Tibial artery (tissue), 4 donors: ENCODE measurements around the gene UBE2F.

Experiments
- DNase-seq, 2 donors: peaks; one replicate each; pipeline ENCODE4 v3.0.0-alpha.2; 2019
- H3K27ac ChIP-seq, 2 donors: fragments of 200-600 bp; sonication (generic) in 1 of 2; 1 replicate in 1 of 2; 2 replicates in 1 of 2; pipeline ENCODE4 v1.5.1; 2018 to 2019; ENCODE audit warnings: mild to moderate bottlenecking in 1 of 2
- H3K27me3 ChIP-seq, 2 donors: fragments of 200-600 bp; sonication (generic) in 1 of 2; one replicate each; pipeline versions ENCODE4 v1.5.1 to v1.6.0; 2016 to 2019
- H3K36me3 ChIP-seq, 3 donors: fragments of 200-600 bp; sonication (generic) in 2 of 3; one replicate each; pipeline ENCODE4 v1.5.1; 2016 to 2019; ENCODE audit warnings: mild to moderate bottlenecking in 2 of 3
- H3K4me1 ChIP-seq, 4 donors: fragments of 200-600 bp; sonication (generic) in 2 of 4; 1 replicate in 3 of 4; 2 replicates in 1 of 4; pipeline ENCODE4 v1.5.1; 2016 to 2019
- H3K4me3 ChIP-seq, 2 donors: fragments of 200-600 bp; sonication (generic) in 1 of 2; 1 replicate in 1 of 2; 2 replicates in 1 of 2; pipeline ENCODE4 v1.5.1; 2018 to 2019; ENCODE audit warnings: mild to moderate bottlenecking in 2 of 2
- H3K9me3 ChIP-seq, 3 donors: fragments of 200-600 bp; sonication (generic) in 1 of 3; one replicate each; pipeline ENCODE4 v1.5.1; 2016 to 2019
- CTCF ChIP-seq, 2 experiments: fragments of 200-600 bp in 1 of 2; fragments of 450-650 bp in 1 of 2; IDR thresholded peaks; one replicate each; pipeline ENCODE4 v1.5.1; 2017 to 2019; ENCODE audit warnings: antibody characterized with exemption in 2 of 2, mild to moderate bottlenecking in 1 of 2, moderate library complexity in 1 of 2
- intact Hi-C: fragments of 100-400 bp; cut with DNase I; formaldehyde crosslinking; loops from one replicate; pipeline ENCODE4 v1.15.0; 2023; ENCODE audit warnings: low total_unique reads

UBE2F gene

DNA sequence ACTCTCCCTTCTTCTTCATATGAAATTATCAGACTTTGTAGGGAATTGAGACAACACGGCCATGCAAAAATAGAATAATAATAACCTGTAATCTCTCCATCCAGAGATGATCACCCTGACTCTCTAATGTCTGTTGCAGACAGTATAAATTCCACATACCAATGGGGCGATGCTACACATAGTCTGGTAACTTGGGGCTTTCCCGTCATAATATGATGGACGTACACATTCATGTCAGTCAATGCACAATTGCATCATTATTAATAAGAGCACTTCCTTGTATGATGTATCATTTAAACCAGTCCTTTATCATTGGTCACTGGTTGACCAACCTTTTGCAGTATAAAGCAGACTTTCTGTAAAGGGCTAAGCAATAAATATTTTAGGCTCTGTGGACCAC is 54.5 kb downstream of the UBE2F start:
- H3K27ac ChIP-seq: no peak overlapping the region
- H3K4me1 ChIP-seq: no peaks in the 10 kb centered on the region
- no peak overlapping the region for H3K4me3 ChIP-seq
- DNase-seq: no peak
- intact Hi-C loops: no loop called here
- H3K9me3 ChIP-seq: no peaks in the 10 kb centered on the region
- no peak for TF ChIP-seq CTCF (IDR thresholded peaks at IDR 0.05)
- H3K27me3 ChIP-seq: no peaks in the 10 kb centered on the region
- peaks cover 0 to 34% (median 21%) of the 10 kb centered on the region in 3 donors for H3K36me3 ChIP-seq

GRCh38 chr2:238022594-238023157 is 55.9 kb downstream of the UBE2F start:
- no peak for TF ChIP-seq CTCF (IDR thresholded peaks at IDR 0.05)
- H3K4me1 ChIP-seq: no peaks in the 10 kb centered on the region
- intact Hi-C loops: no loop called here
- H3K27ac ChIP-seq: no peak overlapping the region
- peaks cover 9 to 33% (median 25%) of the 10 kb centered on the region in 3 donors for H3K36me3 ChIP-seq
- no peak for DNase-seq
- no peaks in the 10 kb centered on the region for H3K9me3 ChIP-seq
- H3K27me3 ChIP-seq: no peaks in the 10 kb centered on the region
- H3K4me3 ChIP-seq: no peak overlapping the region

GRCh38 chr2:238023608-238024007 is 56.8 kb downstream of the UBE2F start:
- H3K9me3 ChIP-seq: no peaks in the 10 kb centered on the region
- H3K4me3 ChIP-seq: no peak overlapping the region
- intact Hi-C loops: no loop called here
- no peaks in the 10 kb centered on the region for H3K27me3 ChIP-seq
- H3K36me3 ChIP-seq: peaks cover 9 to 27% (median 16%) of the 10 kb centered on the region in 3 donors
- no peak overlapping the region for H3K27ac ChIP-seq
- no peak for DNase-seq
- H3K4me1 ChIP-seq: no peaks in the 10 kb centered on the region
- no peak for TF ChIP-seq CTCF (IDR thresholded peaks at IDR 0.05)

- Histone ChIP-seq H3K27me3 (no peaks in the 10 kb centered on the region), H3K4me3 (no peak overlapping the region), H3K36me3 (peaks cover 9 to 34% (median 16%) of the 10 kb centered on the region in 3 donors), H3K9me3 (no peaks in the 10 kb centered on the region), H3K4me1 (no peaks in the 10 kb centered on the region), H3K27ac (no peak overlapping the region)
- no peak for DNase-seq
- intact Hi-C loops: no loop called here
- no peak for TF ChIP-seq CTCF (IDR thresholded peaks at IDR 0.05)
Observed at GRCh38 chr2:238024986-238025385, 58.2 kb downstream of the UBE2F start.

- no peak for TF ChIP-seq CTCF (IDR thresholded peaks at IDR 0.05)
- no peak for DNase-seq
Observed at GRCh38 chr2:238025741-238026360, 59.0 kb downstream of the UBE2F start.

More at GRCh38 chr2:238025741-238026360, 59.0 kb downstream of the UBE2F start:
- no peaks in the 10 kb centered on the region for H3K9me3 ChIP-seq
- no peak overlapping the region for H3K27ac ChIP-seq
- no peaks in the 10 kb centered on the region for H3K4me1 ChIP-seq
- H3K36me3 ChIP-seq: peaks cover 16 to 41% (median 25%) of the 10 kb centered on the region in 3 donors
- H3K4me3 ChIP-seq: no peak overlapping the region
- H3K27me3 ChIP-seq: no peaks in the 10 kb centered on the region
- intact Hi-C loops: no loop called here
